ENCODE measurements around the gene PTGES2. TPM values are rescaled to one million over a fixed set of nuclear protein-coding genes. Genes with fewer than 3 reads are reported as not detected.

PTGES2 gene
- total RNA-seq, 2 donors from 2014 or later = 73.5 to 84.5 TPM

- Histone ChIP-seq H3K4me1 (ENCODE audit: control insufficient read depth, insufficient read depth, low read length) (peaks cover 26% of the 10 kb centered on the region), H3K9me3 (ENCODE audit: control insufficient read depth, low read length) (no peaks in the 10 kb centered on the region), H3K9ac (ENCODE audit: extremely low read depth, low read length, poor library complexity, severe bottlenecking) (no peak overlapping the region), H3K27ac (ENCODE audit: low read depth, low read length) (peak overlapping the region; percentile 66), H3K4me3 (ENCODE audit: low read length) (no peak overlapping the region), H3K36me3 (ENCODE audit: control insufficient read depth, insufficient read depth, low read length) (peaks cover 50% of the 10 kb centered on the region), H3K27me3 (ENCODE audit: control insufficient read depth, insufficient read depth, low read length, poor library complexity, severe bottlenecking) (no peaks in the 10 kb centered on the region)
- WGBS, 2 experiments (ENCODE audit: insufficient coverage in 1 of 2, insufficient read length in 1 of 2) = 95 to 96% methylated on average over 10 to 13 of the region's 13 CpGs
- no peak for DNase-seq
- TF ChIP-seq, protein P1, sequence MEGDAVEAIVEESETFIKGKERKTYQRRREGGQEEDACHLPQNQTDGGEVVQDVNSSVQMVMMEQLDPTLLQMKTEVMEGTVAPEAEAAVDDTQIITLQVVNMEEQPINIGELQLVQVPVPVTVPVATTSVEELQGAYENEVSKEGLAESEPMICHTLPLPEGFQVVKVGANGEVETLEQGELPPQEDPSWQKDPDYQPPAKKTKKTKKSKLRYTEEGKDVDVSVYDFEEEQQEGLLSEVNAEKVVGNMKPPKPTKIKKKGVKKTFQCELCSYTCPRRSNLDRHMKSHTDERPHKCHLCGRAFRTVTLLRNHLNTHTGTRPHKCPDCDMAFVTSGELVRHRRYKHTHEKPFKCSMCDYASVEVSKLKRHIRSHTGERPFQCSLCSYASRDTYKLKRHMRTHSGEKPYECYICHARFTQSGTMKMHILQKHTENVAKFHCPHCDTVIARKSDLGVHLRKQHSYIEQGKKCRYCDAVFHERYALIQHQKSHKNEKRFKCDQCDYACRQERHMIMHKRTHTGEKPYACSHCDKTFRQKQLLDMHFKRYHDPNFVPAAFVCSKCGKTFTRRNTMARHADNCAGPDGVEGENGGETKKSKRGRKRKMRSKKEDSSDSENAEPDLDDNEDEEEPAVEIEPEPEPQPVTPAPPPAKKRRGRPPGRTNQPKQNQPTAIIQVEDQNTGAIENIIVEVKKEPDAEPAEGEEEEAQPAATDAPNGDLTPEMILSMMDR (conservative IDR thresholded peaks at IDR 0.05) = no peak
- H3K9me3 Mint-ChIP-seq = no peaks in the 10 kb centered on the region
- peaks cover 42% of the 10 kb centered on the region for H3K36me3 Mint-ChIP-seq (ENCODE audit: low read depth)
- H3K4me1 Mint-ChIP-seq = peaks cover 19% of the 10 kb centered on the region
- peak overlapping the region; percentile 33 for H3K27ac Mint-ChIP-seq
- no peaks in the 10 kb centered on the region for H3K27me3 Mint-ChIP-seq (ENCODE audit: insufficient read depth)
- H3K4me3 Mint-ChIP-seq = no peak overlapping the region
Measured at GRCh38 chr9:128102196-128102595, 25.3 kb downstream of the PTGES2 start.

DNA sequence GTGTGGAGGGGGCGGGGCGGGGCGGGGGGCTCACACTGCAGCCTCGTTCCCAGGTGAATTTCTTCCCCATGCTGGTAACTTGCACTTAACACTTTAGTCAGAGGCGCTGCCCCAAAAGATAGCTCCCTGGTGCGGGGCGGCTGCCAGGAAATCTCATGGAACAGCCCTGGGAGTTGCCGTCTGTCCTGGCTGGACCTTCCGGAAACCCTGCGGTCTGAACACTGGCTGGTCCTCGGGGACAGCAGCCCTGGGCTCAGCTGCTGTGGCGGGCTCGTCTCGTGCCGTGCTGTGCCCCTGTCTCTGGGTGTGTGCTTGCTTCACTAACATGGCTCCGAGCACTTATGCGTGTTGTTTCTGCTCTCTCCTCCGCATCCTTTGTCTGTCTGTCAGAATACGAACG is 25.8 kb downstream of the PTGES2 start:
- Histone ChIP-seq H3K4me3 (ENCODE audit: low read length) (no peak overlapping the region), H3K27me3 (ENCODE audit: control insufficient read depth, insufficient read depth, low read length, poor library complexity, severe bottlenecking) (no peaks in the 10 kb centered on the region), H3K4me1 (ENCODE audit: control insufficient read depth, insufficient read depth, low read length) (peaks cover 26% of the 10 kb centered on the region), H3K36me3 (ENCODE audit: control insufficient read depth, insufficient read depth, low read length) (peaks cover 50% of the 10 kb centered on the region), H3K9ac (ENCODE audit: extremely low read depth, low read length, poor library complexity, severe bottlenecking) (no peak overlapping the region), H3K9me3 (ENCODE audit: control insufficient read depth, low read length) (no peaks in the 10 kb centered on the region), H3K27ac (ENCODE audit: low read depth, low read length) (peak overlapping the region; percentile 66)
- TF ChIP-seq, protein P1 (conservative IDR thresholded peaks at IDR 0.05) = no peak
- H3K36me3 Mint-ChIP-seq (ENCODE audit: low read depth) = peaks cover 37% of the 10 kb centered on the region
- H3K27ac Mint-ChIP-seq = peak overlapping the region; percentile 33
- H3K9me3 Mint-ChIP-seq = no peaks in the 10 kb centered on the region
- H3K4me3 Mint-ChIP-seq = no peak overlapping the region
- DNase-seq = no peak
- no peaks in the 10 kb centered on the region for H3K27me3 Mint-ChIP-seq (ENCODE audit: insufficient read depth)
- H3K4me1 Mint-ChIP-seq = peaks cover 19% of the 10 kb centered on the region
- WGBS, 2 experiments (ENCODE audit: insufficient coverage in 1 of 2, insufficient read length in 1 of 2) = 93 to 94% methylated on average over 18 to 20 of the region's 20 CpGs

GRCh38 chr9:128101231-128101661 is 26.3 kb downstream of the PTGES2 start:
- Histone ChIP-seq H3K9ac (ENCODE audit: extremely low read depth, low read length, poor library complexity, severe bottlenecking) (no peak overlapping the region), H3K4me3 (ENCODE audit: low read length) (no peak overlapping the region), H3K27ac (ENCODE audit: low read depth, low read length) (no peak overlapping the region), H3K36me3 (ENCODE audit: control insufficient read depth, insufficient read depth, low read length) (peaks cover 49% of the 10 kb centered on the region), H3K27me3 (ENCODE audit: control insufficient read depth, insufficient read depth, low read length, poor library complexity, severe bottlenecking) (no peaks in the 10 kb centered on the region), H3K9me3 (ENCODE audit: control insufficient read depth, low read length) (no peaks in the 10 kb centered on the region), H3K4me1 (ENCODE audit: control insufficient read depth, insufficient read depth, low read length) (peaks cover 26% of the 10 kb centered on the region)
- H3K27ac Mint-ChIP-seq = peak overlapping the region; percentile 31
- H3K9me3 Mint-ChIP-seq = no peaks in the 10 kb centered on the region
- H3K36me3 Mint-ChIP-seq (ENCODE audit: low read depth) = peaks cover 33% of the 10 kb centered on the region
- H3K4me1 Mint-ChIP-seq = peaks cover 19% of the 10 kb centered on the region
- DNase-seq = no peak
- H3K27me3 Mint-ChIP-seq (ENCODE audit: insufficient read depth) = no peaks in the 10 kb centered on the region
- H3K4me3 Mint-ChIP-seq = no peak overlapping the region
- WGBS, 2 experiments (ENCODE audit: insufficient coverage in 1 of 2, insufficient read length in 1 of 2) = 88 to 91% methylated on average over 12 of the region's 12 CpGs
- TF ChIP-seq, protein P1 (conservative IDR thresholded peaks at IDR 0.05) = no peak

All from endodermal cell (in vitro differentiated cells).